Fibroblast of skin of right quadriceps (primary cell): ENCODE data around the gene TNNI2.
"Not testable (repeated sequence)": the region's sequence is repeated elsewhere in the genome, so short reads cannot be mapped to it uniquely, and the experiment has no call there.

ENCODE experiments used
- DNase-seq: peaks from one replicate; pipeline ENCODE4 v3.0.0-alpha.2; 2013

TNNI2 gene

GRCh38 chr11:1862588-1863351 lies 24.0 kb downstream of the TNNI2 start:
- no peak for DNase-seq

- peak; percentile 88 for DNase-seq
These were observed 24.8 kb downstream of the TNNI2 start for GRCh38 chr11:1863352-1864216.

GRCh38 chr11:1864231-1864630 lies 25.4 kb downstream of the TNNI2 start:
- DNase-seq: no peak

GRCh38 chr11:1864831-1865665 lies 26.3 kb downstream of the TNNI2 start:
- no peak for DNase-seq

- DNase-seq: no peak
These were observed 27.4 kb downstream of the TNNI2 start for GRCh38 chr11:1866226-1866625.

- DNase-seq: no peak
These were observed 28.0 kb downstream of the TNNI2 start for GRCh38 chr11:1866776-1867175.

- no peak for DNase-seq
These were observed 28.6 kb downstream of the TNNI2 start for GRCh38 chr11:1867381-1867780.

- no peak for DNase-seq
These were observed 29.4 kb downstream of the TNNI2 start for GRCh38 chr11:1868056-1868635.

- DNase-seq: no peak
These were observed 30.0 kb downstream of the TNNI2 start for GRCh38 chr11:1868636-1869291.

GRCh38 chr11:1869427-1870325 lies 30.9 kb downstream of the TNNI2 start:
- DNase-seq: no peak

GRCh38 chr11:1870326-1870696 lies 31.5 kb downstream of the TNNI2 start:
- no peak for DNase-seq

- DNase-seq: no peak
These were observed 32.1 kb downstream of the TNNI2 start for GRCh38 chr11:1870721-1871466.

- no peak for DNase-seq
These were observed 32.8 kb downstream of the TNNI2 start for GRCh38 chr11:1871531-1871930.

- no peak for DNase-seq
These were observed 33.6 kb downstream of the TNNI2 start for GRCh38 chr11:1872267-1872985.

GRCh38 chr11:1873048-1873812 lies 34.4 kb downstream of the TNNI2 start:
- DNase-seq: peak; percentile 34

- not testable (repeated sequence) for DNase-seq
These were observed 35.0 kb downstream of the TNNI2 start for GRCh38 chr11:1873813-1874150.

GRCh38 chr11:1874441-1875092 lies 35.8 kb downstream of the TNNI2 start:
- not testable (repeated sequence) for DNase-seq

GRCh38 chr11:1875093-1875850 lies 36.5 kb downstream of the TNNI2 start:
- no peak for DNase-seq
